Activated naive CD8-positive, alpha-beta T cell treated with anti-CD3 and anti-CD28 coated beads, Interleukin-2, amount 10 ng/mL, durations not matched to agents 7 days and 5 days (primary cell): ENCODE data around the gene IGSF11. TPM values are rescaled to one million over a fixed set of nuclear protein-coding genes. Genes with fewer than 3 reads are reported as not detected.
"Not testable (repeated sequence)": the region's sequence is repeated elsewhere in the genome, so short reads cannot be mapped to it uniquely, and the experiment has no call there.

Source experiments
- ATAC-seq: fragments of 150-1000 bp; cut with Tn5 transposase; one replicate; pipeline ENCODE4 v1.10.0; 2021; ENCODE audit warnings: low read depth, moderate library complexity
- POLR2A ChIA-PET: fragments of 350-600 bp; sonication (Branson Sonifier 250); formaldehyde crosslinking; loops from one replicate; lab custom pipeline; 2021; ENCODE audit warnings: antibody characterized with exemption; lab: Charles Lee
- DNase-seq: peaks from one replicate; pipeline ENCODE4 v3.0.0; 2021
- H3K27ac Mint-ChIP-seq: one replicate; pipeline ENCODE4 v1.8.0; 2022; ENCODE audit warnings: mild to moderate bottlenecking, mixed read lengths
- H3K27me3 Mint-ChIP-seq: one replicate; pipeline ENCODE4 v1.8.0; 2022; ENCODE audit warnings: mild to moderate bottlenecking, moderate library complexity, mixed read lengths
- H3K36me3 Mint-ChIP-seq: one replicate; pipeline ENCODE4 v1.8.0; 2021; ENCODE audit warnings: mild to moderate bottlenecking, mixed read lengths
- H3K4me1 Mint-ChIP-seq: one replicate; pipeline ENCODE4 v1.8.0; 2021; ENCODE audit warnings: mixed read lengths
- H3K4me3 Mint-ChIP-seq: one replicate; pipeline ENCODE4 v1.8.0; 2022; ENCODE audit warnings: mild to moderate bottlenecking, moderate library complexity, mixed read lengths
- H3K9me3 Mint-ChIP-seq: one replicate; pipeline ENCODE4 v1.8.0; 2021; ENCODE audit warnings: mixed read lengths
- total RNA-seq, 2 experiments: library from RNA; stranded (reverse); gene quantifications; one replicate each; pipeline ENCODE4 v1.2.3, GENCODE V29; 2021

The IGSF11 gene
- total RNA-seq, 2 experiments from 2014 or later = 1.9 to 2.4 TPM

DNA sequence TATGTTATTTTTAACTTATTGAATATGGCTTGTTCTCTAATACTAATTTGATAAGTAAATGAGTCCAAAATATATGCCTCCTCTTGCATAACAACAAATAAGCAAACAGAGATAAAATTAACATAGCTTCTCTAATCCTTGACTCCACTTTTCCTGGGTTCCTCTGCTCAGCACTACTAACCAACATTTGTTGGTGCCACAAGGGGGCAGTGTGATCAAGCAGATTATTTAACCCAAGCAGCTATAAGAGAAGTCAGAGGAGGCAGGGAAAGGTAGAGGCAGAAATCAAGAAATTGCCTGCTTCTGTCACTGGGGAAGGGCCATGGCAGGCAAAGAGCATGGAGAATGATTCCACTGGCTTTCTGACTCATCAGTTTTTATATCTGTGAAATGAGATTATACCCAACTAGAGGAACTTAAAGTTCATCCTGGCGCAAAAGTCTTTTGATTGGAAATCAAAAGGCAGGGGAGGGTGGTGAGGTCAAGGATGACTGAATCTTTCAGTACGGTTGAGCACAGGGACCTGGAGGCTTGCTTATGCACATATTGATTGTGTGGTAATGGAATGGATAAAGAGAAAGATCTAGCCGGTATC lies 152.2 kb downstream of the IGSF11 start:
- Mint-ChIP-seq H3K27ac (no peak overlapping the region), H3K4me1 (peaks cover 10% of the 10 kb centered on the region), H3K27me3 (peaks cover 15% of the 10 kb centered on the region), H3K9me3 (no peaks in the 10 kb centered on the region), H3K4me3 (no peak overlapping the region), H3K36me3 (no peaks in the 10 kb centered on the region)
- DNase-seq (peak; percentile 49), ATAC-seq (peak; percentile 61)
- POLR2A ChIA-PET = interaction anchor here (1.4 kb wide), 1 partner anchor 152 kb away, joined by 5 read pairs; the partner anchor contains the start of gene IGSF11

DNA sequence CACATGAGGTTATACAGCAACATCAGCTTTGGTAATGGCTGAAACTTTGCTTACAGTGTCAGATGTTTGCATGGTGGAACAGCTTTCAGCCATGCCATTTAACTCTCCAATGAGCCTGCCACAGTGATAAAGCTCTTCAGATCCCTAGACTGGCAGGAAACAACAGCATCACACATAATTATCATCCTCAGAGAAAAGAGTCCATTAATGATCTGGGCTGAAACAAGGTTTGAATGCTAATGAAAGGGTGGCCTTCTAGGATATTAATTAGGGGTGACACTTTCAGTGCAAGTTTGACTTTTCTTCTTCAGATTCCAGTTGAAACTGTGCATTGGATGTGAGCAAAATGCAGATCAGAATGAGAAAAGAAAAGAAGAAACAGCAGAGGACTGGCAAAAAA lies 166.6 kb downstream of the IGSF11 start:
- DNase-seq (no peak), ATAC-seq (no peak)
- no peaks in the 10 kb centered on the region for H3K4me1 Mint-ChIP-seq
- H3K27me3 Mint-ChIP-seq = peaks cover 6% of the 10 kb centered on the region
- POLR2A ChIA-PET = no interaction called here
- no peak overlapping the region for H3K4me3 Mint-ChIP-seq
- H3K9me3 Mint-ChIP-seq = peaks cover 14% of the 10 kb centered on the region
- H3K27ac Mint-ChIP-seq = no peak overlapping the region
- H3K36me3 Mint-ChIP-seq = peaks cover 3% of the 10 kb centered on the region

DNA sequence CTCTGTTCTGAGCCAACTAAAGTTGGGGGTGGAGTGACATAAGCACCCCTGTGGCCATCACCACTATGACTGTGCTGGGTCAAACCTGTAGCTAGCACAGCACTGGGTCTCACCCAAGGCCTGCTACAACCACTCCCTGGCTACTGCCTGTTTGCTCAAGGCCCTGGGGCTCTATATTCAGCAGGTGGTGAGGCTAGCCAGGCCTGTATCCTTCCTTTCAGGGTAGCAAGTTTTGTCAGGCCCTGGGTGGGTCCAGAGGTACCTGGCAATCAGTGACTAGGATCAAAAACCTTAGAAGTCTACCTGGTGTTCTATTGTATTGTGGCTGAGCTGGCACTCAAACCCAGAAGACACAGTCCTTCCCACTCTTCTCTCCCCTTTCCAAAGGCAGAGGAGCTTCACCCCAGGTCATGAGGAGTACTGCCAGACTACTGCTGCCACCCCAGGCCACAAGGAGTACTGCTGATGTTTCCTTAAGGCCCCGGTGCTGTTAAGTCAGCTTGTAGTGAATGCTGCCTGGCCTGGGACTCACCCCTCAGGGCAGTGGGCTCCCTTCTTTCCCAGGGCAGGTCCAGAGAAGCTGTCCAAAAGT lies 170.8 kb downstream of the IGSF11 start:
- Mint-ChIP-seq H3K9me3 (peaks cover 4% of the 10 kb centered on the region), H3K4me1 (no peaks in the 10 kb centered on the region), H3K36me3 (no peaks in the 10 kb centered on the region), H3K27me3 (peaks cover 24% of the 10 kb centered on the region), H3K27ac (no peak overlapping the region), H3K4me3 (no peak overlapping the region)
- DNase-seq (no peak), ATAC-seq (no peak)
- POLR2A ChIA-PET = no interaction called here

DNA sequence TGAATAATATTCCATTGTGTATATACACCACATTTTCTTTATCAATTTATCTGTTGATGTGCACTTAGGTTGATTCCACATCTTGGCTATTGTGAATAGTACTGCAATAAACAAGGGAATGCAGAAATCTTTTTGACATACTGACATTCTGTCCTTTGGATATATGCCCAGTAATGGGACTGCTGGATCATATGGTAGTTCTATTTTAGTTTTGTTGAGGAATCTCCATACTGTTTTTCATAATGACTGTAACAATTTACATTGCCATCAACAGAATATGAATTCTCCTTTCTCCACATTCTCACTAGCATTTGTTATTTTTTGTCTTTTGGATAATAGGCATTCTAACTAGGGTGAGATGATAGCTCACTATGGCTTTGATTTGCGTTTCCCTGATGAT lies 174.7 kb downstream of the IGSF11 start:
- no peaks in the 10 kb centered on the region for H3K4me1 Mint-ChIP-seq
- peaks cover 11% of the 10 kb centered on the region for H3K9me3 Mint-ChIP-seq
- no peaks in the 10 kb centered on the region for H3K36me3 Mint-ChIP-seq
- H3K27ac Mint-ChIP-seq = no peak overlapping the region
- ATAC-seq (no peak), DNase-seq (no peak)
- H3K27me3 Mint-ChIP-seq = peaks cover 25% of the 10 kb centered on the region
- POLR2A ChIA-PET = no interaction called here
- H3K4me3 Mint-ChIP-seq = no peak overlapping the region

DNA sequence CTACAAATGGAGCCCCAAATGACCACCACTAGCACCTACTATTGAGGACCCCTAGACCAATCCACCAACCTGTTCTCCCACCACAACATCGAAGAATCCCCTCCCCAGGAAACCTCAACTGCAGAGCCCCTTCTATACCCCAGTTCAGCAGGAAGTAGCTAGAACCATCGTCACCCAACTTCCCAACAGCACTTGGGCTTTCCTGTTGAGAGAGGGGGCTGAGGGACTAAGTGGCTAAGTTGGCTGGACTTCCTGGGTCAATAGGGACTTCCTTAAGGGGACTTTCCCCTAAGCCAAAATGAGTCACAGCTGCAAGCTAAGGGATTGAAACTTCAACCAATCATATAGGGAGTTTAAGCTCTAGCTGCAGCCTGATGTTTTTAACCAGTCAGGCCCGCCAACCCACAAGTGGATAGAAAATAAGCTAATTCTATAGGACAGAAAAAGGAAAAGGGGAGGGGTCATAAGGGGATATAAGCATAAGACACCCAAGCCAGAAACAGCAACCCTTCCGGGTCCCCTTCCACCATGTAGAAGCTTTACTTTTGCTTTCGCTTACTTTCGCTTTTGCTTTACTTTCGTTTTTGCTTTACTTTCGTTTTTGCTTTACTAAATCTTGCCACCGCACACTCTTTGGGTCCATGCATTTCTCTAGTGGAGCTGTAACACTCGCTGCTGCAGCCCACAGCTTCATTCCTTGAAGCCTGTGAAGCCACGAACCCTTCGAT lies 183.0 kb downstream of the IGSF11 start:
- H3K4me1 Mint-ChIP-seq, POLR2A ChIA-PET, H3K9me3 Mint-ChIP-seq, DNase-seq, ATAC-seq, H3K27me3 Mint-ChIP-seq, H3K4me3 Mint-ChIP-seq, H3K36me3 Mint-ChIP-seq: not testable (repeated sequence)
- H3K27ac Mint-ChIP-seq = peak overlapping the region; percentile 69

DNA sequence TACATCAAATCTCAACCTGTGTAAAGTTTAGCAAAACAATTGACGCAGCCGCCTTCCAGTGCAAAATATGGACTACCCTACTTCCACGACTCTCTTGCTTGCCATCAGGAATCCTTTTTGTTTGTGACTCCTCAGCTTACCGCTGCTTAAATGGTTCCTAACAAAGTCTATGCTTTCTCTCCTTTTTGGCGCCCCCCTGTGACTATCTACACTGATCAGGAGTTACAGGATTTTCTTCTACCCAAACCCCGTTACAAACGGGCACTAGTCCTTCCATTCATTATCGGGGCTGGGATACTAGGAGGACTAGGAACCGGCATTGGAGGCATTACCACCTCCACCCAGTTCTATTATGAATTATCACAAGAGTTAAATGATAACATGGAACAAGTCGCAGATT lies 184.0 kb downstream of the IGSF11 start:
- DNase-seq (no peak), ATAC-seq (no peak)
- POLR2A ChIA-PET = no interaction called here
- Mint-ChIP-seq H3K36me3 (peaks cover 7% of the 10 kb centered on the region), H3K9me3 (peaks cover 4% of the 10 kb centered on the region), H3K4me1 (peaks cover 6% of the 10 kb centered on the region), H3K27me3 (peaks cover 2% of the 10 kb centered on the region), H3K4me3 (no peak overlapping the region), H3K27ac (no peak overlapping the region)

Other genes with a start within 250 kb of the IGSF11 start
- gene TEX55, start 111.3 kb upstream of the IGSF11 start, total RNA-seq = not detected
- gene UPK1B, start 138.8 kb upstream of the IGSF11 start, total RNA-seq = not detected
- gene B4GALT4, start 206.0 kb upstream of the IGSF11 start, total RNA-seq = 10 to 100 TPM; 13.8 to 16.3 TPM